Endothelial cell of umbilical vein (primary cell): ENCODE data around the gene YIPF1. TPM values are rescaled to one million over a fixed set of nuclear protein-coding genes. Genes with fewer than 3 reads are reported as not detected.

Experiments
- BruUV-seq: library from RNA; stranded (reverse); fragments of 400-500 nt; replicated peaks from 2 replicates; lab custom pipeline; 2021; lab: Mats Ljungman, UMichigan
- CTCF ChIA-PET: fragments of 300-600, 350-600 bp; sonication (Branson Sonifier 250); formaldehyde crosslinking; loops from one replicate; lab custom pipeline; 2021; ENCODE audit warnings: antibody characterized with exemption, inconsistent platforms; lab: Charles Lee
- POLR2A ChIA-PET: fragments of 300-600, 350-600 bp; sonication (Branson Sonifier 250); formaldehyde crosslinking; loops from one replicate; lab custom pipeline; 2021; ENCODE audit warnings: antibody characterized with exemption, inconsistent platforms; lab: Charles Lee
- DNase-seq: peaks from one replicate; pipeline ENCODE4 v3.0.0-alpha.2; 2011; ENCODE audit warnings: low read depth, low spot score
- FAIRE-seq: peaks from 2 replicates; lab custom pipeline; 2011; peaks lifted over from hg19 to GRCh38; lab: Jason Lieb, UNC
- H2AFZ ChIP-seq: 2 replicates; pipeline ENCODE4 v1.6.0; 2012; ENCODE audit warnings: low read depth, low read length, control low read depth, inconsistent platforms
- H3K27ac ChIP-seq: 2 replicates; pipeline ENCODE4 v1.5.1; 2011; ENCODE audit warnings: low read depth, mild to moderate bottlenecking, control low read depth, low read length, moderate library complexity; ENCODE audit not compliant: insufficient read depth
- H3K27me3 ChIP-seq, 2 experiments: 2 replicates each; pipeline versions ENCODE4 v1.6.0 to v1.6.1; 2011; ENCODE audit warnings: low read length in 2 of 2, mixed read lengths in 1 of 2; ENCODE audit not compliant: control insufficient read depth in 2 of 2, insufficient read depth in 2 of 2
- H3K36me3 ChIP-seq, 2 experiments: 2 replicates in 1 of 2; 3 replicates in 1 of 2; pipeline ENCODE4 v1.5.1; 2011; ENCODE audit warnings: low read length in 2 of 2, mild to moderate bottlenecking in 1 of 2, moderate library complexity in 1 of 2; ENCODE audit not compliant: control insufficient read depth in 2 of 2, insufficient read depth in 2 of 2; ENCODE audit errors: extremely low read depth in 1 of 2
- H3K4me1 ChIP-seq: 3 replicates; pipeline ENCODE4 v1.5.1; 2011; ENCODE audit warnings: mild to moderate bottlenecking, low read length; ENCODE audit not compliant: control insufficient read depth, insufficient read depth; ENCODE audit errors: extremely low read depth
- H3K4me2 ChIP-seq: 2 replicates; pipeline ENCODE4 v1.6.1; 2011; ENCODE audit warnings: low read length, control low read depth, mixed read lengths; ENCODE audit not compliant: insufficient read depth
- H3K4me3 ChIP-seq, 3 experiments: fragments of 200-600 bp in 1 of 3; sonication (generic), shearing (Covaris generic) in 1 of 3; replicated peaks in 1 of 3; 2 replicates each; pipeline ENCODE4 v1.5.1; 2011 to 2016; ENCODE audit warnings: control low read depth in 3 of 3, low read length in 3 of 3, mild to moderate bottlenecking in 2 of 3, inconsistent platforms in 1 of 3, low read depth in 1 of 3, moderate library complexity in 1 of 3; ENCODE audit not compliant: insufficient read depth in 1 of 3
- H3K79me2 ChIP-seq: 2 replicates; pipeline ENCODE4 v1.6.0; 2012; ENCODE audit warnings: low read length, inconsistent platforms; ENCODE audit not compliant: control insufficient read depth, insufficient read depth
- H3K9ac ChIP-seq: replicated peaks from 2 replicates; pipeline ENCODE3; 2011; ENCODE audit warnings: low read length, control low read depth; ENCODE audit not compliant: insufficient read depth; ENCODE audit errors: extremely low read depth
- H3K9me1 ChIP-seq: replicated peaks from 3 replicates; pipeline ENCODE4 v1.6.0; 2011; ENCODE audit warnings: mild to moderate bottlenecking, low read length; ENCODE audit not compliant: control insufficient read depth, insufficient read depth; ENCODE audit errors: extremely low read depth
- H3K9me3 ChIP-seq: replicated peaks from 2 replicates; pipeline ENCODE4 v1.5.1; 2012; ENCODE audit warnings: low read length, inconsistent platforms; ENCODE audit not compliant: control insufficient read depth, insufficient read depth
- H4K20me1 ChIP-seq: replicated peaks from 2 replicates; pipeline ENCODE3; 2011; ENCODE audit warnings: mild to moderate bottlenecking, low read length; ENCODE audit not compliant: control insufficient read depth, insufficient read depth; ENCODE audit errors: extremely low read depth
- CTCF ChIP-seq, 2 donors: IDR thresholded peaks; 1 replicate in 1 of 2; 2 replicates in 1 of 2; pipeline ENCODE4 v1.5.1; 2011; ENCODE audit warnings: low read length in 2 of 2, mild to moderate bottlenecking in 2 of 2, moderate library complexity in 2 of 2, control low read depth in 1 of 2, inconsistent platforms in 1 of 2, low read depth in 1 of 2; ENCODE audit not compliant: insufficient read depth in 1 of 2; ENCODE audit errors: extremely low read depth in 1 of 2
- EZH2 ChIP-seq: IDR thresholded peaks from 2 replicates; pipeline ENCODE4 v1.6.1; 2012; ENCODE audit warnings: borderline replicate concordance, low read depth, mild to moderate bottlenecking, moderate library complexity, low read length, inconsistent platforms; ENCODE audit not compliant: severe bottlenecking
- FOS ChIP-seq: IDR thresholded peaks from 2 replicates; pipeline ENCODE4 v1.6.1; 2011; ENCODE audit warnings: mild to moderate bottlenecking, low read length, moderate library complexity, borderline replicate concordance; ENCODE audit not compliant: insufficient read depth
- GATA2 ChIP-seq: IDR thresholded peaks from 2 replicates; pipeline ENCODE4 v1.7.0; 2011; ENCODE audit warnings: low read depth, mild to moderate bottlenecking, moderate library complexity, mixed read lengths, low read length; ENCODE audit not compliant: insufficient read length, insufficient read depth
- JUN ChIP-seq: IDR thresholded peaks from 2 replicates; pipeline ENCODE4 v1.6.1; 2011; ENCODE audit warnings: borderline replicate concordance, low read depth; ENCODE audit not compliant: insufficient read length, insufficient read depth
- MAX ChIP-seq: IDR thresholded peaks from 2 replicates; pipeline ENCODE4 v1.6.1; 2011; ENCODE audit not compliant: insufficient read depth, insufficient read length
- MYC ChIP-seq: IDR thresholded peaks from one replicate; pipeline ENCODE4 v1.6.1; 2011; ENCODE audit warnings: mild to moderate bottlenecking, low read depth, low read length
- POLR2A ChIP-seq: IDR thresholded peaks from 2 replicates; pipeline ENCODE4 v1.6.1; 2012; ENCODE audit warnings: low read depth, mild to moderate bottlenecking, control low read depth, low read length
- POLR2AphosphoS5 ChIP-seq: IDR thresholded peaks from 2 replicates; pipeline ENCODE4 v1.6.1; 2012; ENCODE audit warnings: low read depth, mild to moderate bottlenecking, control low read depth, low read length, moderate library complexity; ENCODE audit not compliant: insufficient read depth
- dilution Hi-C: fragments of 300-500 bp; cut with MboI; formaldehyde crosslinking; loops from one replicate; pipeline ENCODE4 v1.15.0; 2019; ENCODE audit warnings: low sequenced_read_pairs; ENCODE audit not compliant: extremely low pct_ligation_motif_present
- intact Hi-C: fragments of 100-400 bp; cut with micrococcal nuclease; formaldehyde crosslinking; loops from one replicate; pipeline ENCODE4 v1.10.0; 2022
- polyA plus RNA-seq, 4 experiments: library from polyadenylated mRNA; depleted of rRNA in 3 of 4; stranded (reverse) in 3 of 4; unstranded in 1 of 4; fragments of >200 nt; gene quantifications; 2 replicates each; pipeline versions ENCODE4 v1.2.1 to v1.2.3, GENCODE V29; 2011 to 2012; ENCODE audit warnings: missing spikeins in 1 of 4
- total RNA-seq: library from RNA; stranded (reverse); gene quantifications from 2 replicates; pipeline ENCODE4 v1.2.3, GENCODE V29; 2021

YIPF1 gene
- total and polyA plus RNA-seq, 2 donors (not counting 3 experiments of a cell fraction or from before 2014, with no cell fraction given), result 14.8 to 26.2 TPM

DNA sequence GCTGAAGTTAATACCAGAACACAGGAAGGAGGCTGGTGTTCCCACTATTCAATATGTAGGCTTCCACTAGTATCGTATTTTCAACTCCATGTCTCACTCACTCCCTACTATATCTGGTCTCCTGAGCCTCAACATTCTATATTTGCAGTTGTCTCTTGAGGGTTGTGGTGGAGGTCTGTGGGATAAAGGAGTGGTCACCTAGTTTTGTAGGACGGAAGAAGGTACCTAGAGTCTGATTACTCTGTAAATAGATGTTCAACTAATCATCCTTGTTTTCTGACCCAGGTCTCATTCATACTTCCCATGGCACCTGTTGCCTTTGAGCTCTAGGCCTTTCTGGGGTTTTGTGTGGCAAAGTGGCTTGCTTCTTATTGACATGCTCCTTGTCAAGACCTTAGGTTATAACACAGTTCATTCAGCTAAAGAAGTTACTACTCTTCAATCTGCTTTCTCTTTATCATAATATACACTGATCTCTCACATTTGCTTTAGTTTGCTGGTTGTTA is 37.8 kb upstream of the YIPF1 start:
- Histone ChIP-seq H3K79me2 (no peaks in the 10 kb centered on the region), H3K27me3 (no peaks in the 10 kb centered on the region), H2AFZ (no peak overlapping the region), H3K9me1 (no peaks in the 10 kb centered on the region), H3K4me2 (no peak overlapping the region), H3K9me3 (no peaks in the 10 kb centered on the region), H4K20me1 (no peaks in the 10 kb centered on the region), H3K4me1 (no peaks in the 10 kb centered on the region), H3K27ac (no peak overlapping the region), H3K36me3 (peaks cover under 1 to 7% of the 10 kb centered on the region in 2 experiments), H3K9ac (no peak overlapping the region), H3K4me3 (no peak overlapping the region)
- no peak for DNase-seq
- BruUV-seq, result no TSS peak
- dilution Hi-C loops, result no loop called here
- CTCF ChIA-PET, result interaction anchor here (1.1 kb wide), 1 partner anchor 18 kb away, joined by 4 read pairs; the partner anchor contains the start of gene IFT25
- POLR2A ChIA-PET, result no interaction called here
- intact Hi-C loops, result no loop called here
- TF ChIP-seq POLR2A, result no peak
- no peak for TF ChIP-seq POLR2AphosphoS5
- no peak for TF ChIP-seq MYC
- TF ChIP-seq EZH2, result no peak
- TF ChIP-seq JUN, result no peak
- TF ChIP-seq MAX, result no peak
- TF ChIP-seq CTCF (IDR thresholded peaks at IDR 0.05; ENCODE audit: extremely low read depth in 1 of 2, insufficient read depth in 1 of 2, low read depth in 1 of 2, low read length in 2 of 2), result no peak
- no peak for TF ChIP-seq GATA2
- TF ChIP-seq FOS, result no peak
- FAIRE-seq, result no peak
